NCI-H2196 treated with DMSO at 0.1 percent for 48 hours (cell line): ENCODE results near the gene TRPM8.

ENCODE experiments used
- DNase-seq: peaks from one replicate; lab custom pipeline; 2025; ENCODE audit not compliant: unreplicated experiment; lab: John Stamatoyannopoulos, UW

The TRPM8 gene

DNA sequence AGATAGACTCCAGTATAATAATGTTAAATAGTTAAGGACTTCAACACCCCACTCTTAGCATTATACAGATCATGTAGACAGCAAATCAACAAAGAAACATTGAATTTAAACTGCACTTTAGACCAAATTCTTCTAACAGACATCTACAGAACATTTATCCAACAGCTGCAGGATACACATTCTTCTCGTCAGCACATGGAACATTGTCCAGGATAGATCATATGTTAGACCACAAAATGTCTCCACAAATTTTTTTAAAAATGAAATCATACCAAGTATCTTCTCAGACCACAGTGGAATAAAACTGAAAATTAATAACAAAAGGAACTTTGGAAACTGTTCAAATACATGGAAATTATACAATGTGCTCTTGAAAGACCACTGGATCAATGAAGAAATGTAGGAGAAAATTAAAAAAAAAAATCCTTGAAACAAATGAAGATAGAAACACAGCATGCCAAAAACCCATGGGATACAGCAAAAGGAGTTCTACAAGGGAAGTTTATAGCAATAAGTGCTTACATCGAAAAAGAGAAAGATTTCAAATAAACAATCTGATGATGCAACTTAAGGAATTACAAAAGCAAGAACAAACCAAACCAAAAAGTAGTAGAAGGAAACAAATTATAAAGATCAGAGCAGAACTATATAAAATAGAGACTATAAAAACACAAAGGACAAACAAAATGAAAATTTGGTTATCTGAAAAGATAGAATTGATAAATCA is 121.1 kb downstream of the TRPM8 start:
- DNase-seq = no peak

DNA sequence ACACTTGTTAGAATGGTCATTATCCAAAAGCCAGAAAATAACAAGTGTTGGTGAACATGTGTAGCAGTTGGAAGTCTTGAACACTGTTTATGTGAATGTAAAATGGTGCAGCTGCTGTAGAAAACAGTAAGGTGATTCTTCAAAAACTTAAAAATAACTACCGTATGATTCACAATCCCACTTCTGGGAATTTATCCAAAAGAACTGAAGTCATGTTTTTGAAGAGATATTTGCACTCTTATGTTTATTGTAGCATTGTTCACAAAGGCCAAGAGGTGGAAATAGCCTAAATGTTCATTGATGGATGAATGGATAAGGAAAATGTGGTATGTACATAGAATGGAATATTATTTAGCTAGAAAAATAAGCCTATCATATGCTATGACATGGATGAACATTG is 127.0 kb downstream of the TRPM8 start:
- no peak for DNase-seq

DNA sequence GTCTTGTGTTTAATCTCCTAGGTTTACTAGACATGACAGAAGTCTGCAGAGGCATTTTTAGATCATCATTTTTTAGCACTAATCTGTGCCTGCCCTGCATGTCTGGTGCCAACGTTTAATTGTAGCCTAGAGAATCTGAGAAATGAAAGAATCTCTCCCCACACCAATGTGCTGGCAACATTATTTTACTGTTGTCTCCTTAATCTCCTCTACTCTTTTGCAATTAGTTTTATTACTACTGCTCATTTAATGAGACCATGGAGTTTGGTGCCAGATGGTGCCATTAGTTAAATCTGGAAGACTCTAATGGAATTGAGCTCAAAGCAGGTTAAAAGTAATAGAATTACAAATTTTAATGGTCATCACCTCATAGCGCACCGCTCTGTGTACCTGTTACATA is 129.3 kb downstream of the TRPM8 start:
- no peak for DNase-seq

DNA sequence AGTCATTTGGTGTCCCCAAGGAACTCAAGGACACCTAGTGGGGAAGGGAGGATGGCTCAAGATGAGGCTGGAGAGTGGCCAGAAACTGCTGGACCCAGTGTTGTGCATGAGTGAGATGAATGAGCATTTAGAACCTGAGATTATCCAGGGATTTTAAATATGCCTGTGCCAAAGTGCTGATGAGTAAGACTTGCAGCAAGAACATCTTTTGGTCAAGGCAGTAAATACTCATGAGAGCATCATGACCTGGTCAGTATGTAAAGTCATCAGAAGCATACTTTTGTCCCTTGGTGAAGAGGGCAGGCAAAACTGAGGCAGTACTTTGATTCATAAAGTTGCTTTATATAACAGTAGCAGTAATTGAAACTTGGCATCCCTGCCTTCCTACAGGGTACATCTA is 130.2 kb downstream of the TRPM8 start:
- DNase-seq = no peak

DNA sequence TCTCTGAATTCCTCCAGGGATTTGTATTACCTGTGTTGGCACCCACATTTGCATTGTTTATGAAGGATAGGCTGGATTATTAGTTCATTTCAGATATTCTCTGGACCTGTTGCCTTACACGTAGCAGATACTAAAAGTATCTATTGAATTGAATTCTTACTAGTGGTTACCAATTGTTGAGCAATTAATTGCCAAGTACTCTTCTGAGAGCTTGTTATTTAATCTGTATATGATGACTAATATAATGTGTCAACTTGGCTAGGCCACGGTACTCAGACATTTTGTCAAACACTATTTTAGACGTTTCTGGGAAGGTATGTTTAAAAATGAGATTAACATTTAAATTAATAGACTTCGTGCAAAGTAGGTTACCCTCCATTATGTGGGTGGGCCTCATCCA is 130.9 kb downstream of the TRPM8 start:
- no peak for DNase-seq

DNA sequence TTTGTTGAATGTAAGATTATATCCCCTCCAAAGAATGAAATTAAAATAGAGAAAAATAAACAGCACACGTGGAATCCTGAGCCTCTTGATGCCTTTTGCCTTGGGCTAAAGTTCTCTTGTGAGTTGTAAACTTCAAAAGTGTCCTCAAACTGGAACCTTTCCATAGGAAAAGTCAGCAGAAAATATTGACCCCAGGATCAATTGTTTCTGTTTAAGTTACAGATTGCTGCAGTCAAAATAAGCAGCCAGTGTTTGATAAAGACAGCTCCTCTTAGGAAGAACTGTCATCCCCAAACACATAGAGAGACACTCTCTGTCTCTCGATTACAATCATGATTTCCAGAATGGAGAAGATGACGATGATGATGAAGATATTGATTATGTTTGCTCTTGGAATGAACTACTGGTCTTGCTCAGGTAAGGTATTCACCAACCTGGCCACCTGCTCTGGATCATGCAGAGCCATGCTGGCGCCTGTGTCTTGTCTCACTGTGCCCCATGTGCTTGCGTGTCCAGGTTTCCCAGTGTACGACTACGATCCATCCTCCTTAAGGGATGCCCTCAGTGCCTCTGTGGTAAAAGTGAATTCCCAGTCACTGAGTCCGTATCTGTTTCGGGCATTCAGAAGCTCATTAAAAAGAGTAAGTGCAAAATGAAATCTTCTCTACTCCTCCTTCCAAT is 133.4 kb downstream of the TRPM8 start, which contains the start of gene SPP2:
Gene SPP2 (plus strand): TSS at position 248 of the 681 bp plus-strand sequence. CDS start 85 bp downstream, at position 333.
- no peak for DNase-seq

DNA sequence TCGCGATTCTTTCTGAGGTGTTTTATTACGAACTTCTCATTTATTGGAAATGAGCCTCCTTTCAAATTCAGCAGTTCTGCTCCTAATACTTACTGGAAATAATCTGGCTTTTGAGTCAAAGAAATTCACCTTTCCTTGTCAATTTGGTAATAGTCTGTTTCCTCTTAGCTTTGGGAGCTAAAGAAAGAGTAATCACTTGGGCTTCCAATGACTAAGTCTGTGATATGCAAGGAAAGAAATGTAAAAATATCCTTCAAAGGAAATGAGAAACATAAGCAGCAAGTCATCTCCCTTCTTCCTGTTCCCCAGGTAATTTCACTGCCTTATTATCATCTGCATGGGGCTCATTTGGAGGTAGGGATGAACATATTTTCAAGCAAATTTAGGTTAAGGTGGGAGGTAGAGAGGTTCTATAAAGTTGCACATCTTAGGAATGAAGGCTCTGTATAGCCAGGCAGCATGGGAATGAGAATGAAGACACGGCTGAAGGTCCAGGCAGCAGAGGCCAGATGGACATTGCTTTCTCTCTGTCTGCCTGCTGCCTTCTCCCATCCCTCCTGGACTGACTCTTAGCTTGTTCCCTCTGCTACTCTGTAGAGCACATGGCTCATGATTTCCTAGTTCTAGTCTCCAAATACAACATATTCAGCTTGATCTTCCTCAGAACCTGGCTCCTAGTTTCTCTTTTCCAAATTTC is 134.3 kb downstream of the TRPM8 start:
- DNase-seq = no peak

DNA sequence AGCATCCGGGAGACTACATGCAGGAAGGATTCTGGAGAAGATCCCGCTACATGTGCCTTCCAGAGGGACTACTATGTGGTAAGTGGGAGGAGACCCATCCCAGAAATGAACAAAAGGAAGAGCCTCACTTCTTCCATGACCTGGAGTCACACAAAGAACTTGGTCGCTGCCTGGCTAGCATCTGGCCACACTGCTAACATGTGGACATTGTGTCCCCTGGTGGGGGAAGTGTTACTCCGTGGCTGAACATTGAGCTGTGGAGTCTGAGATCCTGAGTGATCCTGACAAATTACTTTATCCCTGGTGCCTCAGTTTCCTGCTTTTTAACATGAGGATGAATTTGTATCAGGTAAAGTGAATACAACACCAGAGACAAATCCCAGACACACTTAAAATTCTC is 141.7 kb downstream of the TRPM8 start:
- DNase-seq = no peak

DNA sequence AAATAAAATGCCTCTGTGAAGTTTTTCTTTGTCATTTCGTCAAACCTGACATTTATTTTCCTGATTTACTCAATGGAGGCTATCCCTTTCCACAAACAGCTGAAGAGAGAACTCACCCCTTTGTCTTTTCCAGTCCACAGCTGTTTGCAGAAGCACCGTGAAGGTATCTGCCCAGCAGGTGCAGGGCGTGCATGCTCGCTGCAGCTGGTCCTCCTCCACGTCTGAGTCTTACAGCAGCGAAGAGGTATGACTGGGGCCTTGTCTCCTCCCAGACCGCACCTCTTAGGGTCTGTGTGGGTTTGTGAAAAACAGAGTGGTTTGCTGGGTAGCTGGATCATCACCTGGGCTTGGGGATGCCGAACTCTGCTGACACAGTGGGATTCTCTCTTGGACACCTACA is 143.1 kb downstream of the TRPM8 start:
- peak; percentile 52 for DNase-seq

DNA sequence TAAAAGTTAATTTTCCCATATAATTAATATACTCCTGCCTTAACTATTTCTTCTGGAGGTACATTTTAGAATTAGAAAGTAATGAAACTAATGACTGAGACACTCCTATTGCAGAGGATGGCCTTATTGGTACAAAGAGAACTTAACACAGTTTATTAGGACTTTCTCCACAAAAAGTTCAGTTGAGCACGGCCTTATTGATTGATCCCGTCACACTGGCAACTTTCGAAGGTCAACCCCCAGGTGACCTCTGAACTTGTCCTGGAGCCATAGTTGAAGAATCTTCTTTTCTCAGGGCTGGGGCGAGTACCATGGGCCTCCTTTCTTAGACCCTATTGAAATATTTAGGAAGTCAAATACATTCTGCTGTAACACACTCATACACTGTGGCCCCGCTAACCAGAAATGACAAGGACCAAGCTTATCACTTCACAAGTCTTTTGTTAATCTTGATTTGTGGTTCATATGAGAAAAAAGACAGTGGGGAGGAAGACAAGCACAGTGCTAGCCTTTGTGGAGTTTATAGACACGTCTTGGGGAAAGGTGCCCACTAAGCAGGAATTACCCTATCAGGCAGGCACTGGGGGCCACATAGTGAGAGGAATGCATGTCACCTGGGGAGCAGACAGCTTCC is 144.6 kb downstream of the TRPM8 start:
- DNase-seq = no peak

DNA sequence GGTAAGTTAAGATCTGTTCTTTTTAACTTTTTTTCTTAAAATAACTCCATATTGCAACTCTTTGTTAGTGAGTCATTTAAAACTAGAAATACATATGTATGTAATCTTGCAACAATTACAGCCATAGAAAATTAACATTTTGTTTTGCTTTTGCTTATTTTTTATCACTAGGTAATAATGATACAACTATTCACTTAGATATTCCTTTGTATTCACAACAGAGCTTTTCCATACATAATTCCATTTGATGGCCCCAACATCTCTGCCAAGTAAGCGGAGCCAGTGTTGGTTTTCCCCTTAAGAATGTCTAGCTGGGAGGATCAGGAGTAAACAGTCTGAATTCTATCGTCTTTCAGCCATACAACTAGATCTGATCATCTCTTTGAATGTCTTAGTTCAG is 149.4 kb downstream of the TRPM8 start:
- no peak for DNase-seq
